HK-2 (cell line): ENCODE results near the gene PDE8A.
A peak's percentile ranks its signal among the peaks of the same experiment; 100 is the strongest.

Experiments used
- DNase-seq: peaks from one replicate; pipeline ENCODE4 v3.0.0-alpha.2; 2018; ENCODE audit not compliant: unreplicated experiment

Gene PDE8A

GRCh38 chr15:85031944-85032558, 50.4 kb downstream of the PDE8A start:
- no peak for DNase-seq

GRCh38 chr15:85033148-85033547, 51.5 kb downstream of the PDE8A start:
- no peak for DNase-seq

- no peak for DNase-seq
Observed at GRCh38 chr15:85034276-85034675, 52.6 kb downstream of the PDE8A start.

GRCh38 chr15:85035980-85036379, 54.3 kb downstream of the PDE8A start:
- no peak for DNase-seq

- DNase-seq = no peak
Observed at GRCh38 chr15:85036716-85037115, 55.1 kb downstream of the PDE8A start.

GRCh38 chr15:85037641-85038040, 56.0 kb downstream of the PDE8A start:
- no peak for DNase-seq

GRCh38 chr15:85041230-85041629, 59.6 kb downstream of the PDE8A start:
- DNase-seq = no peak

GRCh38 chr15:85044251-85044853, 62.7 kb downstream of the PDE8A start:
- peak; percentile 10 for DNase-seq

GRCh38 chr15:85044894-85045293, 63.2 kb downstream of the PDE8A start:
- no peak for DNase-seq

GRCh38 chr15:85045615-85046014, 64.0 kb downstream of the PDE8A start:
- no peak for DNase-seq

- DNase-seq = peak; percentile 37
Observed at GRCh38 chr15:85047271-85047948, 65.8 kb downstream of the PDE8A start.

GRCh38 chr15:85048430-85048829, 66.8 kb downstream of the PDE8A start:
- no peak for DNase-seq

- no peak for DNase-seq
Observed at GRCh38 chr15:85049805-85050204, 68.1 kb downstream of the PDE8A start.

- DNase-seq = no peak
Observed at GRCh38 chr15:85059734-85060133, 78.1 kb downstream of the PDE8A start.

GRCh38 chr15:85062560-85062959, 80.9 kb downstream of the PDE8A start:
- DNase-seq = no peak

GRCh38 chr15:85063088-85063487, 81.4 kb downstream of the PDE8A start:
- no peak for DNase-seq

GRCh38 chr15:85063522-85064079, 81.9 kb downstream of the PDE8A start:
- DNase-seq = no peak

GRCh38 chr15:85064710-85065109, 83.1 kb downstream of the PDE8A start:
- no peak for DNase-seq

- no peak for DNase-seq
Observed at GRCh38 chr15:85071061-85071460, 89.4 kb downstream of the PDE8A start.

GRCh38 chr15:85071504-85071903, 89.8 kb downstream of the PDE8A start:
- no peak for DNase-seq

GRCh38 chr15:85072917-85073316, 91.3 kb downstream of the PDE8A start:
- DNase-seq = no peak

- peak; percentile 4 for DNase-seq
Observed at GRCh38 chr15:85073556-85074194, 92.0 kb downstream of the PDE8A start.
